Measurements from ENCODE around the gene FIS1. TPM values are rescaled to one million over a fixed set of nuclear protein-coding genes. Genes with fewer than 3 reads are reported as not detected.

Gene FIS1
- polyA plus RNA-seq, 1 donor (not counting 4 experiments of a cell fraction or from before 2014, with no cell fraction given) = 202 TPM

DNA sequence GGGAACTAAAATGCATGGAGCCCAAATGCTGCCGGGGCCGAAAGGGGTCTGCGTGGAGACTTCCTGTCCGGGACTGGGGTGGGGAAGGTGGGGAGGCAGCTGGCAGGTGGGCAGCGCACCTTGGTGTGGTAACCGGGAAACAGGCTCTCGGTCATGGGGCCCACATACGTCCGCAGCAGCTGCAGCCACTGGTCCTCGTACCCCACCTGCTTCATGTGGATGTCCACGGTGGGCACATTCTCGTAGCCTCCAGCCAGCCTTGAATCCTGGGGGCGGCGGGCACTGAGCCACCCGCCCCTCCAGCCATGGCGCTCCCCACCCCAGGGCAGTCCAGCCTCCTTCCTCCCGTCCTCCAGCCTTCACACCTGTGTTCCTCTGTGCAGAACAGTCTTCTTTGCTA, 37.4 kb downstream of the FIS1 start:
- no peak overlapping the region for H3K4me3 ChIP-seq (ENCODE audit: control insufficient read depth in 2 of 3, extremely low read depth in 1 of 3, insufficient read depth in 2 of 3, low read depth in 1 of 3, low read length in 3 of 3)
- no peaks in the 10 kb centered on the region for H3K4me1 ChIP-seq (ENCODE audit: control insufficient read depth, extremely low read depth, insufficient read depth, low read length)
- H4K20me1 ChIP-seq (ENCODE audit: control insufficient read depth, extremely low read depth, insufficient read depth, low read length) = no peaks in the 10 kb centered on the region
- peaks cover 11% of the 10 kb centered on the region for H3K27me3 ChIP-seq (ENCODE audit: control insufficient read depth, extremely low read depth, insufficient read depth, low read length)
- no peak overlapping the region for H3K4me2 ChIP-seq (ENCODE audit: control insufficient read depth, extremely low read depth, insufficient read depth, low read depth, low read length)
- no peak for TF ChIP-seq EZH2 (IDR thresholded peaks at IDR 0.05; ENCODE audit: low read length)
- H3K27ac ChIP-seq (ENCODE audit: control insufficient read depth, insufficient read depth, low read length) = no peak overlapping the region
- FAIRE-seq (no peak), DNase-seq (ENCODE audit: low read depth, low spot score) (no peak)
- H3K9me1 ChIP-seq (ENCODE audit: control insufficient read depth, extremely low read depth, insufficient read depth, low read length) = no peaks in the 10 kb centered on the region
- no peaks in the 10 kb centered on the region for H3K79me2 ChIP-seq (ENCODE audit: control insufficient read depth, insufficient read depth, low read length)
- no peak overlapping the region for H3K9ac ChIP-seq (ENCODE audit: control insufficient read depth, extremely low read depth, insufficient read depth, low read length)
- dilution Hi-C loops (cut with MboI; ENCODE audit: extremely low pct_ligation_motif_present, low sequenced_read_pairs) = no loop called here
- no peaks in the 10 kb centered on the region for H3K9me3 ChIP-seq (ENCODE audit: control insufficient read depth, low read depth, low read length)
- peaks cover 11 to 27% of the 10 kb centered on the region in 2 experiments for H3K36me3 ChIP-seq (ENCODE audit: control insufficient read depth in 2 of 2, extremely low read depth in 1 of 2, insufficient read depth in 2 of 2, low read length in 2 of 2)
- no peak overlapping the region for H2AFZ ChIP-seq (ENCODE audit: control insufficient read depth, low read length)

DNA sequence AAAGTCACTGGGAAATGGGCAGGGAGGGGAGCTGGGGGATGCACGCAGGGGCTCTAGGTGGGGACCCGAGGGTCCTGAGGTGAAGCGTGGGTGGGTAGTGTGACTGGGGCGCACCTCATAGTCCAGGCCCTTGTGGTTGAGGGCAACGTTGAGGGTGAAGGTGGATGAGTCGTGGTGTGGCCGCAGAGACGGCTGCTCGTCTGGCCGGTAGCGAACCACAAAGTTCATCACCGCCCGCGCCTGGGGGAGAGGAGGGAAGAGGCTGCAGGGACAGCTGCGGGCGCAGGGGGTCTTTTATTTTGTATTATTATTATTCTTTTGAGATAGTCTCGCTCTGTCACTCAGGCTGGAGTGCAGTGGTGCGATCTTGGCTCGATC, 38.2 kb downstream of the FIS1 start:
- no peaks in the 10 kb centered on the region for H3K79me2 ChIP-seq (ENCODE audit: control insufficient read depth, insufficient read depth, low read length)
- no peak overlapping the region for H3K9ac ChIP-seq (ENCODE audit: control insufficient read depth, extremely low read depth, insufficient read depth, low read length)
- FAIRE-seq (no peak), DNase-seq (ENCODE audit: low read depth, low spot score) (no peak)
- H3K27ac ChIP-seq (ENCODE audit: control insufficient read depth, insufficient read depth, low read length) = no peak overlapping the region
- no peak overlapping the region for H2AFZ ChIP-seq (ENCODE audit: control insufficient read depth, low read length)
- TF ChIP-seq EZH2 (IDR thresholded peaks at IDR 0.05; ENCODE audit: low read length) = no peak
- TF ChIP-seq, protein P1, sequence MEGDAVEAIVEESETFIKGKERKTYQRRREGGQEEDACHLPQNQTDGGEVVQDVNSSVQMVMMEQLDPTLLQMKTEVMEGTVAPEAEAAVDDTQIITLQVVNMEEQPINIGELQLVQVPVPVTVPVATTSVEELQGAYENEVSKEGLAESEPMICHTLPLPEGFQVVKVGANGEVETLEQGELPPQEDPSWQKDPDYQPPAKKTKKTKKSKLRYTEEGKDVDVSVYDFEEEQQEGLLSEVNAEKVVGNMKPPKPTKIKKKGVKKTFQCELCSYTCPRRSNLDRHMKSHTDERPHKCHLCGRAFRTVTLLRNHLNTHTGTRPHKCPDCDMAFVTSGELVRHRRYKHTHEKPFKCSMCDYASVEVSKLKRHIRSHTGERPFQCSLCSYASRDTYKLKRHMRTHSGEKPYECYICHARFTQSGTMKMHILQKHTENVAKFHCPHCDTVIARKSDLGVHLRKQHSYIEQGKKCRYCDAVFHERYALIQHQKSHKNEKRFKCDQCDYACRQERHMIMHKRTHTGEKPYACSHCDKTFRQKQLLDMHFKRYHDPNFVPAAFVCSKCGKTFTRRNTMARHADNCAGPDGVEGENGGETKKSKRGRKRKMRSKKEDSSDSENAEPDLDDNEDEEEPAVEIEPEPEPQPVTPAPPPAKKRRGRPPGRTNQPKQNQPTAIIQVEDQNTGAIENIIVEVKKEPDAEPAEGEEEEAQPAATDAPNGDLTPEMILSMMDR (optimal IDR thresholded peaks at IDR 0.05 in 1 of 3, IDR thresholded peaks at IDR 0.05 in 1 of 3, conservative IDR thresholded peaks at IDR 0.05 in 1 of 3; ENCODE audit: extremely low read depth in 1 of 3, insufficient read depth in 2 of 3, low read length in 3 of 3) = no peak
- no peaks in the 10 kb centered on the region for H4K20me1 ChIP-seq (ENCODE audit: control insufficient read depth, extremely low read depth, insufficient read depth, low read length)
- H3K36me3 ChIP-seq (ENCODE audit: control insufficient read depth in 2 of 2, extremely low read depth in 1 of 2, insufficient read depth in 2 of 2, low read length in 2 of 2) = peaks cover 7 to 22% of the 10 kb centered on the region in 2 experiments
- no peak overlapping the region for H3K4me3 ChIP-seq (ENCODE audit: control insufficient read depth in 2 of 3, extremely low read depth in 1 of 3, insufficient read depth in 2 of 3, low read depth in 1 of 3, low read length in 3 of 3)
- peaks cover 19% of the 10 kb centered on the region for H3K27me3 ChIP-seq (ENCODE audit: control insufficient read depth, extremely low read depth, insufficient read depth, low read length)
- H3K4me1 ChIP-seq (ENCODE audit: control insufficient read depth, extremely low read depth, insufficient read depth, low read length) = no peaks in the 10 kb centered on the region
- H3K9me3 ChIP-seq (ENCODE audit: control insufficient read depth, low read depth, low read length) = no peaks in the 10 kb centered on the region
- dilution Hi-C loops (cut with MboI; ENCODE audit: extremely low pct_ligation_motif_present, low sequenced_read_pairs) = no loop called here
- H3K4me2 ChIP-seq (ENCODE audit: control insufficient read depth, extremely low read depth, insufficient read depth, low read depth, low read length) = no peak overlapping the region
- no peaks in the 10 kb centered on the region for H3K9me1 ChIP-seq (ENCODE audit: control insufficient read depth, extremely low read depth, insufficient read depth, low read length)
